Measurements from ENCODE around the gene SLC29A3. TPM values are rescaled to one million over a fixed set of nuclear protein-coding genes. Genes with fewer than 3 reads are reported as not detected.

Gene SLC29A3
- total RNA-seq, 3 donors from 2014 or later, result 5.6 to 12.0 (median 6.2) TPM

- H3K27ac ChIP-seq, result no peak overlapping the region
- H3K9me3 ChIP-seq, result no peaks in the 10 kb centered on the region
- no peaks in the 10 kb centered on the region for H3K36me3 ChIP-seq
- no peak for TF ChIP-seq CTCF (IDR thresholded peaks at IDR 0.05)
- no peak for TF ChIP-seq POLR2AphosphoS5 (IDR thresholded peaks at IDR 0.05)
- TF ChIP-seq POLR2A (IDR thresholded peaks at IDR 0.05), result no peak
- H3K4me1 ChIP-seq, result no peaks in the 10 kb centered on the region
- no peak overlapping the region for H3K4me3 ChIP-seq
- intact Hi-C loops (cut with DNase I; ENCODE audit: low total_unique reads), result no loop called here
- no peak for DNase-seq (ENCODE audit: low spot score in 2 of 2)
- H3K27me3 ChIP-seq, result no peaks in the 10 kb centered on the region
Observed at GRCh38 chr10:71307469-71308085, 11.5 kb upstream of the SLC29A3 start.

DNA sequence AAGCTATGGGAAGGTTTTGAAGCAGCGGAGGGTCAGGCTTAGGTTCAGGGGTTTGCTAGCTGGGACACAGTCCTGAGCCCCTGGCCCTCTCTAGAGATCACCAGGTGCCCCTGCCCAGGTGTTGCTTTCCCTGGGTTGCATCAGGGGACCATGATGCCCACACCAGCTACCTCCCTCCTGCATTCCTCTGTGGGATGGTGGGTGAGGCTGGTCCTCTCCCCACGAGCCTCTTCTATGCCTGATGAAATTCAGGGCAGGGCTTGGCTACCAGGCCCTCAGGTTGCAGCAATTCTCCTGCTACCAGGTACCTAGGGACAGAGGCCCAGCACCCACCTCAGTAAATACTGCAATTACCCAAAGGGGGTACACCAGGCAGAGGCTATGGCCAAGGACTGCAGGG lies 10.8 kb upstream of the SLC29A3 start:
- H3K4me3 ChIP-seq, result no peak overlapping the region
- TF ChIP-seq POLR2AphosphoS5 (IDR thresholded peaks at IDR 0.05) (no peak), POLR2A (IDR thresholded peaks at IDR 0.05) (no peak), CTCF (IDR thresholded peaks at IDR 0.05) (no peak)
- no peaks in the 10 kb centered on the region for H3K27me3 ChIP-seq
- no peaks in the 10 kb centered on the region for H3K4me1 ChIP-seq
- no peaks in the 10 kb centered on the region for H3K36me3 ChIP-seq
- H3K27ac ChIP-seq, result no peak overlapping the region
- no peak for DNase-seq (ENCODE audit: low spot score in 2 of 2)
- intact Hi-C loops (cut with DNase I; ENCODE audit: low total_unique reads), result no loop called here
- H3K9me3 ChIP-seq, result no peaks in the 10 kb centered on the region

DNA sequence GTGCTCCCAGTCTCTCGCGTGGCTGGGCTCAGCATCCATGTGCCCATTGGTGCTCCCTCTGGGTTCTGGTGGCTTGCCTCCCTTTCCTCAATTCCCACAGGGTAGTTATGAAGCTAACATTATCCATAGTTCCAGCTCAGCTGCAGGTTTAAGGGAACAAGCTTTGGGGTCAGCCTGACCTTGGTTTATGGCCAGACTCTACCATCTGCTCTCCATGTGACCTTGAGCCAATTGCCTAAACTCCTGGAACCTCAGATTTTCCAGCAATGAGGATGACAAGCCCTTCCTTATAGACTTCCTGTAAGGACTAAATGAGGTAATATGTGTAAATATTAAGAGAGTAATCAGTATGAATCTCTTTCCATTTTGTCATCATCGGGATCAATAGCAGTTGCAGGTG lies 10.1 kb upstream of the SLC29A3 start:
- Histone ChIP-seq H3K4me3 (no peak overlapping the region), H3K27ac (no peak overlapping the region), H3K36me3 (no peaks in the 10 kb centered on the region), H3K4me1 (peaks cover 0 to 5% of the 10 kb centered on the region in 2 donors), H3K9me3 (no peaks in the 10 kb centered on the region), H3K27me3 (no peaks in the 10 kb centered on the region)
- no peak for DNase-seq (ENCODE audit: low spot score in 2 of 2)
- intact Hi-C loops (cut with DNase I; ENCODE audit: low total_unique reads), result no loop called here
- TF ChIP-seq POLR2AphosphoS5 (IDR thresholded peaks at IDR 0.05) (no peak), CTCF (IDR thresholded peaks at IDR 0.05) (no peak), POLR2A (IDR thresholded peaks at IDR 0.05) (no peak)

DNA sequence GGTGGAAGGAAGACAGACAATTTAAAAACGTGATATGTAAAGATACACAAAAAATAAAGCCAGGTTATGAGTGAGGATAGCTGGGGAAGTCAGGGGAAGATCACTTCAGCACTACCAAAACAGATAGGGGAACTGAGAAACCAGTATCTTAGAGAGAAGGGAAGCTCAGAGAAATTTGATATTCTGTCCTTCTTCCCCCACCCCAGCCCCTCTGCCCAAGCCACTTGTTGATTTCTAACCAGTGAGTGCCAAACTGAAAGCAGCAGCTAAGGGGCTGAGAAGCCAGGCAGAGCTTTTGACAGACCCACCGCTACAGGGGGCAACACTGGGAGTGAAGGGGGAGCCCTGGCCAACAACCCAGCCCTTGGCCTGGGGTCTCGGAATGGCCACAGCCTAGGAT lies 9.1 kb upstream of the SLC29A3 start:
- no peak for DNase-seq (ENCODE audit: low spot score in 2 of 2)
- H3K4me3 ChIP-seq, result no peak overlapping the region
- H3K27ac ChIP-seq, result no peak overlapping the region
- no peaks in the 10 kb centered on the region for H3K9me3 ChIP-seq
- no peaks in the 10 kb centered on the region for H3K36me3 ChIP-seq
- intact Hi-C loops (cut with DNase I; ENCODE audit: low total_unique reads), result no loop called here
- H3K27me3 ChIP-seq, result no peaks in the 10 kb centered on the region
- no peak for TF ChIP-seq POLR2AphosphoS5 (IDR thresholded peaks at IDR 0.05)
- TF ChIP-seq POLR2A (IDR thresholded peaks at IDR 0.05), result no peak
- TF ChIP-seq CTCF (IDR thresholded peaks at IDR 0.05), result no peak
- peaks cover 0 to 5% of the 10 kb centered on the region in 2 donors for H3K4me1 ChIP-seq

DNA sequence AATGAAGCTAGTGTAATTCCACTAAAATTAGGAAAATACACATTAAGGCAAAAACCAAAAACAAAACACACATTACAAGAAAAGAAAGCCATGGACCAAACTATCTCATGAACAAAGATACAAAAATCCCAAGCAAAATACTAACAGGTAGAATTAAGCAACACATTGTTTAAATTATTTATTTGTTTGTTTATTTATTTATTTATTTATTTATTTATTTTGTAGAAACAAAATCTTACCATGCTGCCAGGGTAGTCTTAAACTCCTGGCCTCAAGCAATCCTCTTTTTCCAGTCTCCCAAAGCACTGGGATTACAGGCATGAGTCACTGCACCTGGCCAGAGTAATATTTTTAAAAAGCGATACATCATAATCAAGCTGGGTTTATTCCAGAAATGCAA lies 6.8 kb upstream of the SLC29A3 start:
- intact Hi-C loops (cut with DNase I; ENCODE audit: low total_unique reads), result no loop called here
- H3K9me3 ChIP-seq, result no peaks in the 10 kb centered on the region
- DNase-seq (ENCODE audit: low spot score in 2 of 2), result no peak
- H3K27me3 ChIP-seq, result no peaks in the 10 kb centered on the region
- no peaks in the 10 kb centered on the region for H3K36me3 ChIP-seq
- no peak overlapping the region for H3K27ac ChIP-seq
- TF ChIP-seq CTCF (IDR thresholded peaks at IDR 0.05) (no peak), POLR2AphosphoS5 (IDR thresholded peaks at IDR 0.05) (no peak)
- peaks cover 0 to 5% of the 10 kb centered on the region in 2 donors for H3K4me1 ChIP-seq
- no peak overlapping the region for H3K4me3 ChIP-seq

Measured in breast epithelium (tissue), 4 donors.